ENCODE data around the gene DDX24.

DNA sequence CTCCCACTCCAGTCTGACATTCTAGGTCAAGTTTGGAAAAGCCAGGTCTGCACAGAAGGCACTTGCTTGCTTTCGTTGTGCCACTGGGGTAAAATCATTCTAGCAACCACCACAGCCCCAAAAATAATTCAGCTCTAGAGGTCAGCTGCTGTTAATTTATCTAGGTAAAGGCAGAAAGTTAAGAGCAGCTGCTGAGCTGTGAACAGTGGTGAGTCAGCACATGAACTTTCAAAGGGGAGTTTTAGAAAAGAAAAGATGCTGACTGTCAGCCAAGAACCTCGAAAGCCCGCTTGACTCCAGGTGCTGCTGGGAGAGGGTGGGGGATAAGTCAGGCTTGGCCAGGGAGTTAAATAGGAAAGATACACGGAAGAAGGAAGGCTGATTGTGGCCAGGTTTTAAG lies 71.2 kb downstream of the DDX24 start:
- TF ChIP-seq, protein P1, sequence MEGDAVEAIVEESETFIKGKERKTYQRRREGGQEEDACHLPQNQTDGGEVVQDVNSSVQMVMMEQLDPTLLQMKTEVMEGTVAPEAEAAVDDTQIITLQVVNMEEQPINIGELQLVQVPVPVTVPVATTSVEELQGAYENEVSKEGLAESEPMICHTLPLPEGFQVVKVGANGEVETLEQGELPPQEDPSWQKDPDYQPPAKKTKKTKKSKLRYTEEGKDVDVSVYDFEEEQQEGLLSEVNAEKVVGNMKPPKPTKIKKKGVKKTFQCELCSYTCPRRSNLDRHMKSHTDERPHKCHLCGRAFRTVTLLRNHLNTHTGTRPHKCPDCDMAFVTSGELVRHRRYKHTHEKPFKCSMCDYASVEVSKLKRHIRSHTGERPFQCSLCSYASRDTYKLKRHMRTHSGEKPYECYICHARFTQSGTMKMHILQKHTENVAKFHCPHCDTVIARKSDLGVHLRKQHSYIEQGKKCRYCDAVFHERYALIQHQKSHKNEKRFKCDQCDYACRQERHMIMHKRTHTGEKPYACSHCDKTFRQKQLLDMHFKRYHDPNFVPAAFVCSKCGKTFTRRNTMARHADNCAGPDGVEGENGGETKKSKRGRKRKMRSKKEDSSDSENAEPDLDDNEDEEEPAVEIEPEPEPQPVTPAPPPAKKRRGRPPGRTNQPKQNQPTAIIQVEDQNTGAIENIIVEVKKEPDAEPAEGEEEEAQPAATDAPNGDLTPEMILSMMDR (IDR thresholded peaks at IDR 0.05), result no peak
- TF ChIP-seq POLR2A (IDR thresholded peaks at IDR 0.05; ENCODE audit: low read length) (no peak), EP300 (IDR thresholded peaks at IDR 0.05) (no peak), ZC3H11A (IDR thresholded peaks at IDR 0.05) (no peak), RFX5 (IDR thresholded peaks at IDR 0.05) (no peak), JUN (IDR thresholded peaks at IDR 0.05) (no peak), NFE2L2 (conservative IDR thresholded peaks at IDR 0.05; ENCODE audit: low read length) (no peak)

All from A549 (cell line).